LNCAP (cell line): Measurements from ENCODE around the gene DET1.

ENCODE experiments used
- TF ChIP-seq, protein P1 (sequence below): fragments of 450-650 bp; IDR thresholded peaks from 2 replicates; pipeline ENCODE4 v1.5.1; 2017; ENCODE audit warnings: mild to moderate bottlenecking

The DET1 gene

GRCh38 chr15:88484682-88485331 is 61.7 kb downstream of the DET1 start:
- TF ChIP-seq, protein P1, sequence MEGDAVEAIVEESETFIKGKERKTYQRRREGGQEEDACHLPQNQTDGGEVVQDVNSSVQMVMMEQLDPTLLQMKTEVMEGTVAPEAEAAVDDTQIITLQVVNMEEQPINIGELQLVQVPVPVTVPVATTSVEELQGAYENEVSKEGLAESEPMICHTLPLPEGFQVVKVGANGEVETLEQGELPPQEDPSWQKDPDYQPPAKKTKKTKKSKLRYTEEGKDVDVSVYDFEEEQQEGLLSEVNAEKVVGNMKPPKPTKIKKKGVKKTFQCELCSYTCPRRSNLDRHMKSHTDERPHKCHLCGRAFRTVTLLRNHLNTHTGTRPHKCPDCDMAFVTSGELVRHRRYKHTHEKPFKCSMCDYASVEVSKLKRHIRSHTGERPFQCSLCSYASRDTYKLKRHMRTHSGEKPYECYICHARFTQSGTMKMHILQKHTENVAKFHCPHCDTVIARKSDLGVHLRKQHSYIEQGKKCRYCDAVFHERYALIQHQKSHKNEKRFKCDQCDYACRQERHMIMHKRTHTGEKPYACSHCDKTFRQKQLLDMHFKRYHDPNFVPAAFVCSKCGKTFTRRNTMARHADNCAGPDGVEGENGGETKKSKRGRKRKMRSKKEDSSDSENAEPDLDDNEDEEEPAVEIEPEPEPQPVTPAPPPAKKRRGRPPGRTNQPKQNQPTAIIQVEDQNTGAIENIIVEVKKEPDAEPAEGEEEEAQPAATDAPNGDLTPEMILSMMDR = no peak

DNA sequence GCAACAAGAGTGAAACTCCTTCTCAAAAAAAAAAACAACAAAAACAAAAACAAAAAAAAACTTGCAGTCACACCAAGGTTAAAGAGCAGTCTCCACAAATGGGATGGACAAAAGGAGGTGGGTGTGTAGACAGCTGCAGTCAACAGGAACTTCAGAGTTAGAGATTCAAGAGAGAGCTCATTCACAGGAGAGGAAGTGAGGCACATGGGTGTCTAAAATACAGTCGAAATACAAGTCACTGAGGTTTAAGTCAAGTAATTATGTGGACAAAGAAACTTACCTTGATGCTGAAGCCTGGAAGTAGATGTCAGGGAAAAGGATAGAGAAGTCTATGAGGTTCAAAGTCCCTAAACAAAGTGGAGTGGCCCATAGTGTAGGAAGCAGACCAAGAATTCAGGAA is 64.2 kb downstream of the DET1 start:
- TF ChIP-seq, protein P1 = no peak

DNA sequence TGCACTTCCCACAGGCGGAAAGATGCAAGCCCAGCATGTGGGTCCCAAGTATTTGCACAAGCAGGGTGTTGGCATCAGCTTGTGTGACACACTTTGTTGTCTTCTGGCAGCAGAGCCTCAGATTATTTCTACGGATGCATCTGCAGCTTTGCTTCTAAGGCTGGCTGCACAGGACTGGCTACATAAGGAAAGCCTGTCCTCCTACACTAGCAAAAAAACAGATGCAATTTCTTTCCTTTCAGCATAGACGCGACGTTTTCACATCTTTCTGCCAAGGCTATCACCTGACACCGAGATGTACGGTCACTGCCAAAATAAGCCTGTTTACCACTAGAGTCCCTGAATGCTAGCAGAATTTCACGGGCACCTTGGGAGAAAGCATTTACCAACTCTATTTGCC is 65.5 kb downstream of the DET1 start:
- TF ChIP-seq, protein P1 = no peak

DNA sequence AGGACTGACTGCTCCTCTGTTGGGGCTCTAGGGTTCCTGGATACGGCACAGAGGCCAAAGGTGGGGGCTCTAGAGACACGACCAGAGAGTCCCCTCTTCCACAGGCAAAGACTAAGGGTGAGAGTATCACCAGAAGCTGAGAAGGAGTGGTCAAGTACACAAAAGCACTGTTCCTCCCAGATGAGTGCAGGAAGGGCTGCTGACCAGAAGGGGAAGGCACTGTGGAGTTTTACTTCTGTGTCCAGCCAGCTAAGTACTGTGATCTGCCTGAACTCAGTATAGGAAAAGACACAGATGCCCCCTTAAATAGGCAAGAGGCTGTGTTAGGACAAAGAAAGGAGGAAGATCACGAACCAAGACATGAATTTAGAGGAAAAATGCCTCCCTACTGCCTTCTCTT is 67.3 kb downstream of the DET1 start:
- TF ChIP-seq, protein P1 = no peak

GRCh38 chr15:88477904-88478303 is 68.6 kb downstream of the DET1 start:
- TF ChIP-seq, protein P1 = no peak

DNA sequence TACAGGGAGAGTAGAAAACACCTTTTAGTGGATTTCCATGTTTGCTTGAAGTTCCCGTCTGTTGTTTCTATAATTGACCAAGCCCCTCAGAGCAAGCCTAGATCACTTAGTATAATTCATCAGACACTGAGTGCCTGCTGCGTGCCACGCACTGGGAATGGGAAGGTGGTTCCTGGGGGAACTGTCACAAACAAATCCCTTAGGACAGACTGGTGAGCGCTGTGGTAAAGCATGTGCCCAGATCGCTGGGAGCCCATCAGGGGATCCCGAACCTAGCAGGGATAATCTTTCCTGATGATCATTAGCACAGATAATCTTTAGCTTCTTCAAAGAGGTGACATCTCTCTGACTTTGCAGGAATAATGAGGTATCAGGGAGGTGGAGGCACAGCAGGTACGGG is 69.4 kb downstream of the DET1 start:
- TF ChIP-seq, protein P1 = no peak

DNA sequence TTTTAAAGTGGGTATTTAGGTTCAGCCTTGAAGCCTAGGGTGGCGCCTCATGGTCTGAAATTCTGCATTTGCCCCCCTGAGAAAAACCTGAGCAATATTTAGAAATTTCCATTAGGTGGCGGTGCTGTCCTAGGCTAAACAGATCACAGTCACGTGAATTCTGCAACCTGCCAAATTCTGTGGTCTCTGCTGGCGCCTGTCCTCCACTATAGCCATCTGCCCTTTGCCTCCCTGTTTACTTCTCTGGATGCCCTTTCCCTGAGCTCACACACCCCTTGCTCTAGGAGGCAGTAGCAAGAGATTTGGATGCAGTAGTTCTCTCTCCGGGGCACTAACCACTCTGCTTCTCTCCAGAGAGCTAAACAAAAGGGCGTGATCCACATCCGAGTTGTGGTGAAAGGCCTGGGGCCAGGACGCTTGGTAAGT is 69.8 kb downstream of the DET1 start:
- TF ChIP-seq, protein P1 = peak; percentile 68

DNA sequence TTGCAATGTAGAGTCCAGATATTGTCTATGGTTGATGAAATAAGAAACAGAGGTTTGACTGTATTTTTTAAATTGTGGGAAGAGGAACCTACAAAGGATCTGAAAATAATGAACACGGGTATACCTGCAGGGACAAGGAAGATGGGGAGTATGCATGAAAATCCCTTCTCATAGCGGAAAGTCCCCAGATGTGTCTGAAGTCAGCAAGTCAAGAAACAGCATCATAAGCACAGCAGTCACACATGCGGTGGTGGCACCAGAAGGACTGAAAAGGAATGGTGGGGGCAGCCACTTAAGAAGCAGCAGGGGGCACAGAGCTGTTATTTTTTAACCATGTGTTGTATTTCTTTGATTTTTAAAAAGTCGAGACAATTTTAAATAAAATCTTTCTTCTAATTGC is 74.3 kb downstream of the DET1 start:
- TF ChIP-seq, protein P1 = no peak
